IMR-90 (cell line): Measurements from ENCODE around the gene PMM2. TPM values are rescaled to one million over a fixed set of nuclear protein-coding genes. Genes with fewer than 3 reads are reported as not detected.

Source experiments
- ATAC-seq: fragments of 200-7000 bp; cut with Tn5 transposase; 2 replicates; pipeline ENCODE4 v1.9.1; 2020; ENCODE audit warnings: low read depth, mild to moderate bottlenecking, moderate library complexity
- BruUV-seq: library from RNA; stranded (reverse); fragments of 400-500 nt; replicated peaks from 2 replicates; lab custom pipeline; 2021; lab: Mats Ljungman, UMichigan
- CTCF ChIA-PET: fragments of 300-600 bp; formaldehyde crosslinking; extraction: SDS; loops from one replicate; lab custom pipeline; 2021; ENCODE audit warnings: antibody characterized with exemption; lab: Yijun Ruan, JAX
- POLR2A ChIA-PET: fragments of 300-600 bp; sonication (Branson Sonifier 250); formaldehyde crosslinking; loops from one replicate; lab custom pipeline; 2022; ENCODE audit warnings: antibody characterized with exemption; ENCODE audit not compliant: unreplicated experiment; lab: Charles Lee
- DNase-seq: peaks from one replicate; pipeline ENCODE4 v3.0.0; 2013
- H2AFZ ChIP-seq: replicated peaks from 2 replicates; pipeline ENCODE3; 2013; ENCODE audit warnings: low read length, mild to moderate bottlenecking; ENCODE audit not compliant: poor library complexity
- H2AK5ac ChIP-seq: 2 replicates; pipeline ENCODE4 v1.6.1; 2013; ENCODE audit warnings: low read depth, low read length, inconsistent platforms
- H2AK9ac ChIP-seq: replicated peaks from 2 replicates; pipeline ENCODE3; 2013; ENCODE audit warnings: mild to moderate bottlenecking, low read depth, low read length, moderate library complexity; ENCODE audit not compliant: poor library complexity
- H2BK120ac ChIP-seq: 2 replicates; pipeline ENCODE4 v1.6.1; 2013; ENCODE audit warnings: low read depth, low read length, inconsistent platforms
- H2BK15ac ChIP-seq: 3 replicates; pipeline ENCODE4 v1.6.1; 2013; ENCODE audit warnings: low read depth, low read length, inconsistent platforms
- H2BK20ac ChIP-seq: 2 replicates; pipeline ENCODE4 v1.6.1; 2013; ENCODE audit warnings: low read depth, mild to moderate bottlenecking, inconsistent platforms, low read length, moderate library complexity
- H2BK5ac ChIP-seq: 2 replicates; pipeline ENCODE4 v1.6.1; 2013; ENCODE audit warnings: mild to moderate bottlenecking, low read depth, low read length, inconsistent platforms; ENCODE audit not compliant: poor library complexity, severe bottlenecking
- H3K14ac ChIP-seq: replicated peaks from 2 replicates; pipeline ENCODE4 v1.6.1; 2013; ENCODE audit warnings: low read depth, low read length, inconsistent platforms
- H3K18ac ChIP-seq: 2 replicates; pipeline ENCODE4 v1.6.1; 2013; ENCODE audit warnings: low read depth, low read length, control low read depth
- H3K23ac ChIP-seq: 2 replicates; pipeline ENCODE4 v1.6.1; 2013; ENCODE audit warnings: low read depth, low read length, inconsistent platforms
- H3K27ac ChIP-seq: 2 replicates; pipeline ENCODE4 v1.5.1; 2013; ENCODE audit warnings: mild to moderate bottlenecking, control low read depth, low read length; ENCODE audit not compliant: insufficient read depth
- H3K27me3 ChIP-seq: 2 replicates; pipeline ENCODE4 v1.6.1; 2013; ENCODE audit warnings: low read length; ENCODE audit not compliant: control insufficient read depth, insufficient read depth
- H3K36me3 ChIP-seq: 2 replicates; pipeline ENCODE4 v1.6.1; 2013; ENCODE audit warnings: low read length, mixed read lengths; ENCODE audit not compliant: control insufficient read depth, insufficient read depth
- H3K4ac ChIP-seq: 2 replicates; pipeline ENCODE4 v1.6.1; 2013; ENCODE audit warnings: low read depth, low read length, inconsistent platforms
- H3K4me1 ChIP-seq: 2 replicates; pipeline ENCODE4 v1.6.1; 2013; ENCODE audit warnings: low read length, mixed read lengths; ENCODE audit not compliant: control insufficient read depth, insufficient read depth
- H3K4me2 ChIP-seq: 2 replicates; pipeline ENCODE4 v1.6.1; 2013; ENCODE audit warnings: low read depth, mild to moderate bottlenecking, control low read depth, low read length, moderate library complexity
- H3K4me3 ChIP-seq: 2 replicates; pipeline ENCODE4 v1.5.1; 2013; ENCODE audit warnings: low read depth, mild to moderate bottlenecking, control low read depth, low read length, moderate library complexity; ENCODE audit not compliant: insufficient read depth
- H3K56ac ChIP-seq: 2 replicates; pipeline ENCODE4 v1.6.1; 2013; ENCODE audit warnings: low read length, inconsistent platforms; ENCODE audit not compliant: insufficient read depth; ENCODE audit errors: extremely low read depth
- H3K79me1 ChIP-seq, 2 experiments: 2 replicates each; pipeline ENCODE4 v1.6.1; 2013; ENCODE audit warnings: low read length in 2 of 2, inconsistent platforms in 1 of 2, low read depth in 1 of 2
- H3K9ac ChIP-seq: 2 replicates; pipeline ENCODE4 v1.6.1; 2013; ENCODE audit warnings: low read depth, low read length, control low read depth
- H3K9me1 ChIP-seq: 2 replicates; pipeline ENCODE4 v1.6.1; 2013; ENCODE audit warnings: low read length, inconsistent platforms; ENCODE audit not compliant: insufficient read depth
- H3K9me3 ChIP-seq: 2 replicates; pipeline ENCODE4 v1.6.1; 2013; ENCODE audit warnings: low read length; ENCODE audit not compliant: control insufficient read depth, insufficient read depth
- H4K20me1 ChIP-seq: 2 replicates; pipeline ENCODE4 v1.6.1; 2013; ENCODE audit warnings: low read length, inconsistent platforms; ENCODE audit not compliant: insufficient read depth
- H4K5ac ChIP-seq: 2 replicates; pipeline ENCODE4 v1.6.1; 2013; ENCODE audit warnings: mild to moderate bottlenecking, low read depth, low read length, control low read depth
- H4K8ac ChIP-seq, 2 experiments: 2 replicates each; pipeline ENCODE4 v1.6.1; 2013; ENCODE audit warnings: low read depth in 2 of 2, low read length in 2 of 2, control low read depth in 1 of 2, inconsistent platforms in 1 of 2
- H4K91ac ChIP-seq: 2 replicates; pipeline ENCODE4 v1.6.1; 2013; ENCODE audit warnings: low read depth, low read length, inconsistent platforms; ENCODE audit not compliant: insufficient read depth
- BHLHE40 ChIP-seq: fragments of 150-350 bp; IDR thresholded peaks from 2 replicates; pipeline ENCODE4 v1.6.1; 2016; ENCODE audit warnings: mild to moderate bottlenecking, low read depth, low read length
- MAFK ChIP-seq: IDR thresholded peaks from 2 replicates; pipeline ENCODE4 v1.6.1; 2012; ENCODE audit warnings: low read depth, low read length, improper control_type of control experiment
- MAZ ChIP-seq: IDR thresholded peaks from 2 replicates; pipeline ENCODE4 v1.6.1; 2012; ENCODE audit warnings: low read depth, mild to moderate bottlenecking, low read length, improper control_type of control experiment, moderate library complexity, borderline replicate concordance
- POLR2A ChIP-seq: IDR thresholded peaks from 2 replicates; pipeline ENCODE4 v1.6.1; 2012; ENCODE audit warnings: mild to moderate bottlenecking, low read depth, low read length
- RCOR1 ChIP-seq: IDR thresholded peaks from 2 replicates; pipeline ENCODE4 v1.6.1; 2012; ENCODE audit warnings: mild to moderate bottlenecking, low read length, improper control_type of control experiment; ENCODE audit not compliant: insufficient replicate concordance
- WGBS, 2 experiments: methylation state at CpG; one replicate each; pipeline versions ENCODE4 v1.1.5 to v1.1.7; 2013; ENCODE audit warnings: missing lambda C conversion rate in 2 of 2; ENCODE audit not compliant: insufficient read length in 1 of 2; ENCODE audit errors: extremely low coverage in 2 of 2; 5-methylcytosine and 5-hydroxymethylcytosine counted together
- dilution Hi-C: fragments of 300-500 bp; cut with HindIII; formaldehyde crosslinking; loops from one replicate; pipeline ENCODE4 v1.14.3; 2018; ENCODE audit warnings: low sequenced_read_pairs; ENCODE audit not compliant: unreplicated experiment
- in situ Hi-C: fragments of 300-500 bp; cut with MboI; formaldehyde crosslinking; loops from 3 replicates; pipeline ENCODE4 v1.14.3; 2019; ENCODE audit warnings: low sequenced_read_pairs, inconsistent platforms, mixed read lengths
- intact Hi-C: fragments of 100-400 bp; cut with micrococcal nuclease; formaldehyde crosslinking; loops from 2 replicates; pipeline ENCODE4 v1.10.0; 2022
- polyA plus RNA-seq, 3 experiments: library from polyadenylated mRNA; depleted of rRNA; stranded (reverse); fragments of >200 nt; gene quantifications; 2 replicates each; pipeline ENCODE4 v1.2.3, GENCODE V29; 2012; ENCODE audit warnings: low replicate concordance in 1 of 3
- total RNA-seq: library from RNA; depleted of rRNA; stranded (reverse); fragments of >200 nt; gene quantifications from 2 replicates; pipeline ENCODE4 v1.2.3, GENCODE V29; 2012
- TF ChIP-seq, protein P1 (sequence below): fragments of 150-350 bp; IDR thresholded peaks from 2 replicates; pipeline ENCODE4 v1.6.1; 2016; ENCODE audit warnings: low read depth, mild to moderate bottlenecking, low read length, moderate library complexity, borderline replicate concordance
- TF ChIP-seq, protein P2 (sequence below): fragments of 150-350 bp; IDR thresholded peaks from 2 replicates; pipeline ENCODE4 v1.6.1; 2017; ENCODE audit warnings: mild to moderate bottlenecking, antibody characterized with exemption, low read length, low read depth

The PMM2 gene
- total and polyA plus RNA-seq, 2 of the 4 experiments (the other 2 are of a cell fraction): 25.8 to 38.9 TPM

DNA sequence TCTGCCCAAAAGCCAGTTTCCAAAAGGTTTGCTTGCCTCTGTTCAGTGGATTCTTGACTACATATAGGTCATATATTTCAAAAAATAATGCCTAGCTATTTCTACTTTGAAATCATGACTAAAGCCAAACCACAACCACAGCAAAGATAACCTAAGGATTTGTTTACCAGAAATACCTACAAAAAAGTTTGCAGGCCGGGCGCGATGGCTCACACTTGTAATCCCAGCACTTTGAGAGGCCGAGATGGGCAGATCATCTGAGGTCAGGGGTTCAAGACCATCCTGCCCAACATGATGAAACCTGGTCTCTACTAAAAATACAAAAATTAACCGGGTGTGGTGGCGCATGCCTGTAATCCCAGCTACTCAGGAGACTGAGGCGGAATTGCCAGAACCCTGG is 56.0 kb downstream of the PMM2 start:
- H2AK5ac ChIP-seq: no peak overlapping the region
- H3K4ac ChIP-seq: no peak overlapping the region
- peaks cover 30 to 76% of the 10 kb centered on the region in 2 experiments; a peak in 3 of 4 replicates for H3K79me1 ChIP-seq
- no peak overlapping the region for H2BK120ac ChIP-seq
- no peak overlapping the region for H4K91ac ChIP-seq
- H3K4me3 ChIP-seq: no peak overlapping the region
- TF ChIP-seq, protein P1, sequence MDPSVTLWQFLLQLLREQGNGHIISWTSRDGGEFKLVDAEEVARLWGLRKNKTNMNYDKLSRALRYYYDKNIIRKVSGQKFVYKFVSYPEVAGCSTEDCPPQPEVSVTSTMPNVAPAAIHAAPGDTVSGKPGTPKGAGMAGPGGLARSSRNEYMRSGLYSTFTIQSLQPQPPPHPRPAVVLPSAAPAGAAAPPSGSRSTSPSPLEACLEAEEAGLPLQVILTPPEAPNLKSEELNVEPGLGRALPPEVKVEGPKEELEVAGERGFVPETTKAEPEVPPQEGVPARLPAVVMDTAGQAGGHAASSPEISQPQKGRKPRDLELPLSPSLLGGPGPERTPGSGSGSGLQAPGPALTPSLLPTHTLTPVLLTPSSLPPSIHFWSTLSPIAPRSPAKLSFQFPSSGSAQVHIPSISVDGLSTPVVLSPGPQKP: no peak
- TF ChIP-seq RCOR1 (no peak), MAZ (no peak), MAFK (no peak), BHLHE40 (peak; percentile 22; the same call in 1 of the 2 replicates), POLR2A (no peak)
- TF ChIP-seq, protein P2, sequence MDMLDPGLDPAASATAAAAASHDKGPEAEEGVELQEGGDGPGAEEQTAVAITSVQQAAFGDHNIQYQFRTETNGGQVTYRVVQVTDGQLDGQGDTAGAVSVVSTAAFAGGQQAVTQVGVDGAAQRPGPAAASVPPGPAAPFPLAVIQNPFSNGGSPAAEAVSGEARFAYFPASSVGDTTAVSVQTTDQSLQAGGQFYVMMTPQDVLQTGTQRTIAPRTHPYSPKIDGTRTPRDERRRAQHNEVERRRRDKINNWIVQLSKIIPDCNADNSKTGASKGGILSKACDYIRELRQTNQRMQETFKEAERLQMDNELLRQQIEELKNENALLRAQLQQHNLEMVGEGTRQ: no peak
- DNase-seq: no peak
- no peak overlapping the region for H3K14ac ChIP-seq
- H3K4me2 ChIP-seq: no peak overlapping the region
- no peak overlapping the region for H2AK9ac ChIP-seq
- H3K9ac ChIP-seq: no peak overlapping the region
- ChIA-PET CTCF (interaction anchor here (0.8 kb wide), 1 partner anchor 47 kb away, joined by 3 read pairs; no protein-coding TSS in a partner anchor), POLR2A (no interaction called here)
- H2BK5ac ChIP-seq: no peak overlapping the region
- H3K27ac ChIP-seq: no peak overlapping the region
- no CpG with 5 or more reads among the region's 7 CpGs for WGBS, 2 experiments
- no TSS peak for BruUV-seq
- no peak overlapping the region for H2BK15ac ChIP-seq
- H3K56ac ChIP-seq: no peak overlapping the region
- intact Hi-C loops (no loop called here), in situ Hi-C loops (no loop called here), dilution Hi-C loops (no loop called here)
- peaks cover 60% of the 10 kb centered on the region for H4K20me1 ChIP-seq
- ATAC-seq: no peak
- H3K23ac ChIP-seq: no peak overlapping the region
- no peaks in the 10 kb centered on the region for H3K9me3 ChIP-seq
- no peak overlapping the region for H2AFZ ChIP-seq
- 0 out of 4 replicates have a peak overlapping the region, but pooled peaks of 1 of the 2 experiments have one; percentile 9 for H4K8ac ChIP-seq
- H4K5ac ChIP-seq: no peak overlapping the region
- peaks cover 20% of the 10 kb centered on the region for H3K4me1 ChIP-seq
- H3K18ac ChIP-seq: no peak overlapping the region
- peaks cover 74% of the 10 kb centered on the region for H3K36me3 ChIP-seq
- H2BK20ac ChIP-seq: no peak overlapping the region
- no peaks in the 10 kb centered on the region for H3K27me3 ChIP-seq
- H3K9me1 ChIP-seq: peaks cover 13% of the 10 kb centered on the region
